B cell (primary cell): ENCODE data around the gene STX18.

Experiments
- EZH2 ChIP-seq: IDR thresholded peaks from 2 replicates; pipeline ENCODE4 v1.6.1; 2012; ENCODE audit warnings: borderline replicate concordance, low read depth, mild to moderate bottlenecking, moderate library complexity, low read length; ENCODE audit not compliant: insufficient read depth, poor library complexity, severe bottlenecking
- TF ChIP-seq, protein P1 (sequence below): fragments of 200-600 bp; IDR thresholded peaks from one replicate; pipeline ENCODE4 v1.8.0; 2022; ENCODE audit warnings: antibody characterized with exemption, mild to moderate bottlenecking

DNA sequence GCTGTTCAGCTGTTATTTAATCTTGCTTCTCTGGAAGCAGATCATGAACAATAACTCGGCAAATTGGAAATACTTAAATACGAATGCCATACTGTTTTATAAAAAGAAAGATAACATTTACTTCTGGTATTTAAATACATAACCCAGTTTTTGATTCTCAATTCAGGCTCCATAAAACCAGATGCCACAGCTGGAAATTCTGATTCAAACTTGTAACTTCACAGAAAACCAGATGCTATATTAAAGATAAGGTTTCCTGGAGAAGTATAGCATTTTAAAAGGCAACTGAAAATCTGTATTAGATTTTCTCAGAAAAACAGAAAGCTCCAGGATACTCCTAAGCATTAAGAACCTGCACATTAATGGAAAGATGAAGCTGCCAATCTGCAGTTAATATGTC lies 40.2 kb downstream of the STX18 start:
- TF ChIP-seq, protein P1, sequence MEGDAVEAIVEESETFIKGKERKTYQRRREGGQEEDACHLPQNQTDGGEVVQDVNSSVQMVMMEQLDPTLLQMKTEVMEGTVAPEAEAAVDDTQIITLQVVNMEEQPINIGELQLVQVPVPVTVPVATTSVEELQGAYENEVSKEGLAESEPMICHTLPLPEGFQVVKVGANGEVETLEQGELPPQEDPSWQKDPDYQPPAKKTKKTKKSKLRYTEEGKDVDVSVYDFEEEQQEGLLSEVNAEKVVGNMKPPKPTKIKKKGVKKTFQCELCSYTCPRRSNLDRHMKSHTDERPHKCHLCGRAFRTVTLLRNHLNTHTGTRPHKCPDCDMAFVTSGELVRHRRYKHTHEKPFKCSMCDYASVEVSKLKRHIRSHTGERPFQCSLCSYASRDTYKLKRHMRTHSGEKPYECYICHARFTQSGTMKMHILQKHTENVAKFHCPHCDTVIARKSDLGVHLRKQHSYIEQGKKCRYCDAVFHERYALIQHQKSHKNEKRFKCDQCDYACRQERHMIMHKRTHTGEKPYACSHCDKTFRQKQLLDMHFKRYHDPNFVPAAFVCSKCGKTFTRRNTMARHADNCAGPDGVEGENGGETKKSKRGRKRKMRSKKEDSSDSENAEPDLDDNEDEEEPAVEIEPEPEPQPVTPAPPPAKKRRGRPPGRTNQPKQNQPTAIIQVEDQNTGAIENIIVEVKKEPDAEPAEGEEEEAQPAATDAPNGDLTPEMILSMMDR, result no peak
- no peak for TF ChIP-seq EZH2
